Stimulated activated CD8-positive, alpha-beta memory T cell treated with anti-CD3 and anti-CD28 coated beads, Interleukin-15, amount 100 ng/mL, for 4 hours (primary cell): Measurements from ENCODE around the gene PLXND1.

Source experiments
- DNase-seq, 2 donors: peaks; one replicate each; pipeline ENCODE4 v3.0.0-alpha.2; 2020; ENCODE audit warnings: low read depth in 2 of 2

Gene PLXND1

DNA sequence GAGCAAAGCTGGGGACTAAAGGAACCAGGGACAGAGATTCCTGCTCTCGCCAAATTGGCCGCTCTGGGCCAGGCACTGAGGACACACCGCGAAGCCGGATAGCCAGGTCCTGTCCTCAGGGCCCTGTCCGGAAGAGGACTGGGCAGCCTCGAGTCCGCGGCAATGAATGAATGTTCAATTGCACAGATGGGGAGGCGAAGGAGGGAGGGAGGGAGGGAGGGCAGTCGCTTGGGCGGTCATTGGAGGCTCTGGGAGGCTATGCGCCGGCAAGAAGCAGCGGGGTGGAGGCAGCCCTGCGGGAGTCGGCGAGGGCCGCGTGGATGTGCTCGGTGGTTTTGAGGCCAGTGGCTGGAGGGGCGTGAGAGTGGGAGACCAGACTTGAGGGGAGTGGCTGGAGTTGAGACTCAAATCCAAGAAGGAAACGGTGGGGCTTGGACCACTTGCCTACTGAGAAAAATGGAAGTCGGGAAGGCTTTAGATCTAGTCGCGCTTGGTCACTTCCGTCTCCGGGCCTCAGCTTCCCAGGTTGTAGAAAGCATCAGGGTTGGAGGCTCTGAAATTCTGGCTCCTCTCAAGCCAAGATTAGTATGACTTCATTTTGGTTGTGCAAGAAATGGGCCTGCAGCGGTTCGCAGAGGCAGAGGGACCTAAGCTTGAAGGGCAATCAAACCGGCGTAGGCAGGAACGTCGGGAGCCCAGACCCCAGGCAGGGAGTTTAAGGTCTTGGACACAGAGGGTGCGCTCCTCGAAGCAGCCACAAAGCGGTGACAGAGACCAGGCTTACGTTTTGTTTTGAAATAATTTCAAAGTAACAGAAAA, 21.1 kb upstream of the PLXND1 start:
- DNase-seq = peak; percentile 31 to 34

DNA sequence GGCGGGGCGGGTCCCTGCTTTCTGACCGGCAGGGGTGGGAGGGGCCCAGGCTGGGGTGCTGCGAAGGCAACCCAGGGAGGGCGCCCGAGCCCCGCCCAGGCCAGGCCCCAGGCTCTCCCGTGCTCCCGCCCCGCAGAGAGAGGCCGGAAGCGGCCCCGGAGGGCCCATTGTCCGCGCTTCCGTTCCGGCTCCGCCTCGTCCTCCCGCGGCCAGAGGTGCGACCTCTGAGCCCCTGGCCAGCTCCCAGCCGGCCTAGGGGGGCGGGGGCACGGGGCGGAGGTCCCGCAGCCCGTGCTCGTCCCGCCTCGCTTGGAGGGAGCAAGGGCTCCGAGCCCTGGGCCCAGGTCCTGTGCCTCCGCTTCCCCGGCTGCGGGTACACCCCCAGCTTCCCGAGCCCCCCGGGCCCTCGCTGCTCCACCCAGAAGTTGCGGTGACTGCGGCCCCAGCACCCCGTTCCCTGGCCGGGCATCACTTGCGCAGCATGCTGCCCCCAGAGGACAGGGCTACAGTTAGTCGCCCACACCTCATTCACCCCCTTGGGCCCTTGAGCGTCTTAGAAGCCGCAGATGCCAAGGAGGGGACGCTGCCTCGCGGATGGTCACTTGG, 20.4 kb upstream of the PLXND1 start:
- peak; percentile 20 to 46 for DNase-seq

DNA sequence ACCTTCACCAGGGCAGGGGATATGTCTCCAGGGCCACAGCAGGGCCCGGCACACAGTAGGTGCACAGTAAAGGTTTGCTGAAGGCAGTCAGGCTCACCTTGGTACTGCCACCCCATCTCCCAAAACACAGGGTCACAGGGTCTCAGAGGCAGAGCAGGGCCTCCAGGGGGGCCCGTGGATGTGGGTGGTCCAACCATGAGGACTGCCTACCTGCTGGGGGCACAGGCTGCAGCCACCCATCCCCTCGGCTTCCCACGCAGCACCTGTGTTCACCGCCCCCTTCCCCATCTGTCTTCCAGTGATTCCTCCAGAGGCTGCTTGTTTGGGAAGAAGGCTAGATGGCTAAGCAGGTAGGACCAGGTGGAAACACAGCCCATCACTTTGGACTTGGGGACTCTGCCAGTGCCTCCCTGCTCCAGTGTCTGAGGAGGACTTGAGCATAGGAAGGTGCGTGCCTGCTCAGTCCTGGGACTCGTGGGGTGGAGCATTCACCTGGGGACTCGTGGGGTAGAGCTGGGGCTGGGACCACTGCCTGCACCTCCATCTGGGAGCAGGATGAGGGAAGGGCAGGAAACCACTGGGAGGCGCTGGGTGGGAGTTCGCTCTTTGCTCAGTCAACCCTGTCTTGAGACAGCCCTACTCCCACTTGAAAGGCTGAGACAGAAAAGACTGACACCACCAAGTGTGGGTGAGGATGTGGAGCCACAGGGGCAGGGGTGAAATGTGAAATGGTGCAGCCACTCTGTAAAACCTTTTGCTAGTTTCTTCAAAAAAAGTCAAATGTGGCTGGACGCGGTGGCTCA, 18.8 kb upstream of the PLXND1 start:
- DNase-seq = no peak

DNA sequence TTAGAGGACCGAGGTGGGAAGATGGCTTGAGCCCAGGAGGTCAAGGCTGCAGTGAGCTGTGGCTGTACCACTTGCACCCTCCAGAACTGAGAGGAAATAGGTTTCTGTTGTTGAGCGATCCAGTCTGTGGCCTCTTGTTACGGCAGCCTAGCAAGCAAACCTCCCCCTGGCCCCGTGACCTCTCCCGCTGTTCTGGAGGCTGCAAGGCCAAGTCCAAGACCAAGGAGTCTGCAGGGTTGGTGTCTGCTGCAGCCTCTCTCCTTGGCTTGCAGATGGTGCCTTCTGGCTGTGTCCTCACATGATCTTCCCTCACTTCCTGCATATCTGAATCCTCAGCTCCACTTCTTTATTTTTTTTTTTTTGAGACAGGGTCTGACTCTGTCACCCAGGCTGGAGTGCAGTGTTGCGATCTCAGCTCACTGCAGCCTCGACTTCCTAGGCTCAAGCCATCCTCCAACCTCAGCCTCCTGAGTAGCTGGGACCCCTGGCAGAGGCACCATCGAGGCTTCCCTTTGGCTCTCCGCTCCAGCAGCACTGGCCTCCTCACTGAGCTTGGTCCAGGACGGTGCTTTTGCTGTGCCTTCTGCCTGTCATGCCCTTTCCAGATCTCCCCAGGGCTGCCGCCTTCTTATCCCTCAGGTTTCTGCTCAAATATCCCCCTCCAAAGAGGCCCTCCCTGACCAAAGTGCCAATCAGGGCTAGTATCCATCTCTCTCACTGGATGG, 18.0 kb upstream of the PLXND1 start:
- DNase-seq = no peak

DNA sequence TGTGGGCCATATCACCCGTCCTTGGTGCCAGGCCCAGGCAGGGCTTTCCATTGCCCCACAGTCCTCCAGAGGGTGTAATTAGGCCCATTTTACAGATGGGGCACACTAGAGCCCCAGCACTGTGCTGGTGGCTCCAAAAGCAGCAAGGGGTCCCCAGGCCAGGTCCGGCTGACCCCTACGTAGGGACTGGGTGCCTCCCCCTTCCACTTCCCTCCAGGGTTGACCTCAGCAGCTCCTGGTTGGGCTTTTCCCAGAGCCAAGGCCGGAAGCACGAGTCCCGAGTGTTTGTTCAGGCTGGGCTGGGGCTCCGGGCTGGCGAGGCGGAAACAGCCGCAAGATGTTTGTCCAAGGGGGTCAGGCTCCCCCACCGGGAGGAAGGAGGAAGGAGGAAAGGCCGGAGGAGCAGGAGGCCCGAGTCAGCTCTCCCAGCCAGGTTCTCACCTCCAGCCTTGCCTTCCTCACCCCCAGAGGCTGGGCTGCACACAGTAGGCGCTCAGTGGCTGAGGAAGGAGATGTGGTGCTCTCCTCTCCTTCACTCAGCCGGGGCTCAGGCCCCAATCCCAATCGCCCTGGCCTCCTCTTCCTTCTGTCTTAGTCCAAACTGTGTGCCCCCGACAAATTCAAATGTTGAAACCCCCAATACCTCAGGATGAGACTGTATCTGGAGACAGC, 17.1 kb upstream of the PLXND1 start:
- no peak for DNase-seq

DNA sequence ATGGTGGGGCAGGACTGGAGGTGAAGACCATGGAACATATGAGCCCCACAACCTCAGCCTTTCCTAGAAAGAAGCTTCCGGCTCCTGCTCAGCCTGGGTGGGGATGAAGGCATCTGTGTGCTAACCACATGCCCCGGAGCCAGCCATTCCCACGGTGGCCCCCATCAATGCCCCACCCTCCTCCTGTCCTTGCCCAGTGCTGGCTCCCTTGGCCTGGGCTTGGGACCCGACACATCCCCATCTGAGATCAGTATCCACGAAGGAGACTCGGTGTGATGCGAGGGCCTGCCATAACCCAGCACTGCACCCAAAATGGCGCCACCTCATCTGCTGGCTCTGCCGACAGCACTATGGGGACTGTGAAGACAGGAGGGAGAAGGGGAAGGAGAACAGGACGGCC, 16.5 kb upstream of the PLXND1 start:
- no peak for DNase-seq

DNA sequence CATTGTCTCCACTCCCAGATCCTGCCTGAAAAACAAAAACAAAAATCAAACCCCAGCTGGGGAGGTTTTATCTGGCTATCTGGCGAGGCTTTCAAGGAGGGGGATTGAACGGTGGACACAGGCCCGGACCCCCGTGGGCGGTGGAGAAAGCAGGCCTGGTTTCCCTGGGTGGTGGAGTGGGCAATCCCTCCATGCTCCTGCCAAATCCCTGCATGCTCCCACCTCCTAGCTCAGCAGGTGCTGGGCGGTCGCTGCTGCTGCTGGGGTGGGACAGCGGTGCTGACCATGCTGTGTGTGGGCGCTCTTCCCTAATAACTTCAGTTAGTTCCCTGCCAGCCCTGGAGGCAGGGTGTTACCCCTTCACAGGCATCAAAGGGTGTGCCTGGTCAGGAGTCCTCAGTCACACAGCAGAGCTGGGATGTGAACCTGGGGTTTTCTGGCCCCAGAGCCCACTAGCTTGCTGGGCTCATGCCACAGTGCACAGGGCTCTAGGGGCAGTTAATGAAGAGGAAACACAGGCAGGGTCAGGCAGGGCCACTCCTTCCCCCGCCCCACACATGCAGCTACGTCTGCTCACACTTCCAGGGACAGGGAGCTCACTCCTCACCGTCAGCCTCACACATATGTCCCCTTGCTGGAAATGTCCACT, 15.9 kb upstream of the PLXND1 start:
- DNase-seq = no peak

DNA sequence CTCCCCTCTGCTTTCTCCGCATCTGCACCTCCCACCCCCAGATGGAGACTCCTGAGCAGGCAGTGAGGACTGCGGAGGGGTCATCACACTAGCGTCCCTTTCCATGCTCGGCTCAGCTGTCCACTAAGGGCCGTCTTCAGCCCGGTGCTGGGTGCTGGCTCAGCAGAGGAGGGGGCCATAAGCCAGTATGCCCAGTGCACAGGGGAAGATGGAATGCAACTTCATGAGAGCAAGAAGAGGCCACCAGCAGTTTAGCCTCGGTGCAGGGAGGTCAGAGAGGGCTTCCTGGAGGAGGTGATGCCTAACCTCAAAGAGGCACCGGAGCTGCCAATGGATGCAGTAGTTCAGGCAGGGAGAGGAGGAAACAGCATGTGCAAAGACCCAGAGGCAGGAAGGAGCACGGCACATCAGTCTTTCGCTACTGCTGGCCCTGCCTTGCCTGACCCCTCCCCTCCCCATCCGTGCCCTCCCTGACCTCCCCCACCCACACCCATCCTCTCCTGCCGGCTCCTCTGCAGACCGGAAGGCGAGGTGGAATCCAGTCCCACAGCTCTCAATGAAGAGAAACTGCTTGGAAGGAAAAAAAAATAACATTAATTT, 15.2 kb upstream of the PLXND1 start:
- DNase-seq = no peak

DNA sequence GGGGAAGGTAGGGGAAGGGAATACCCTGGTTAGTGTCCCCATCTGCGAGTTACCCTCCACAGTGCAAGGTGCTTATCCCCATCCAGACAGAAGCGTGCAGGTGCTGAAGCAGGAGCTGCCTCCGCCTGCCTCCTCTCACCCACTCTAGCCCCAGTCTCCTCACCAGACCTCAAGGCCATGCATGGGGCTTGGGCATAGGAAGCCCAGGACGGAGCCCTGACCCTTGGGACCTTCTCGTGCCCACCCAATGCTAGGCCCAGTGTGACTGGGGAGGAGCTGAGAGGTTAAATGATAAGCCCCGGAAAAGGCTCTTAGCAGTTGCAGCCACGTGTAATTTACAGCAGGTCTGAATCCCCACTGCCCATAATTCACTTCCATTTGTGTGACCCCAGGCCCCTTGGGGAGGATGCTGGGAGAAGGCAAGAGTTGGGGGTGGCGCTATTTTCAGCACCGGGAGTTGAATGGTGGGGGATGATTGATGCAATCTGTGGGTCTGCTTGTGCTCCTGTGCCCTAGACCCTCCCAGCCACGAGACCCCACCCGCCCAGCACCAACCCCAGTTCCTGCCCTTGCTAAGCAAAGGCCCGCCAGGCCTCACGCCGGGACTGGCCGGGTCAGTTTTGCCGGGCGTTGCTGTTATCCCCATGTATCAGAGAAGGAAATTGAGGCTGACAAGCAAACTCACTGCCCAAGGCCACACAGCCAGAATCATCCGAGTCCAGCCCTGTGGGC, 14.5 kb upstream of the PLXND1 start:
- DNase-seq = no peak

DNA sequence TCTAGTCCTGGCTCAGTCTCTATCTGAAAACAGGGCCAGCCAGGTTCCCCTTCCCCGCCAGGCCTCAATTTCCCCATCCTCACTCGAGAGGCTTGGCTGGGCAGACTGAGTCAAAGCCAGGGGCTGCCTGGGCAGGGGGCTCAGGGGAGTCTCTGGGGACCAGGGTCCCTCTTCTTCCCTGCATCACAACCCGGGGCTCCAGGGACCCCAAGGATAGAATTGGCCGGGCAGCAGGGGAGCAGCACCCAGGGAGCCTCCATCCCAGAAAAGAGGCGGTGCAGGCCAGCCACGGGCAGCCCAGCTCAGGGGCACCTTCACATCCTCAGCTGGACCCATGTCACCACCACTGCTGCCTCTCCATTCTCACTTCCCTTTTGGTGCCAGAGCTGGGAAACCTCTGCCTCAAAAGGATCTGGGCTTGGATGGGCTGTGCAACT, 13.3 kb upstream of the PLXND1 start:
- no peak for DNase-seq

DNA sequence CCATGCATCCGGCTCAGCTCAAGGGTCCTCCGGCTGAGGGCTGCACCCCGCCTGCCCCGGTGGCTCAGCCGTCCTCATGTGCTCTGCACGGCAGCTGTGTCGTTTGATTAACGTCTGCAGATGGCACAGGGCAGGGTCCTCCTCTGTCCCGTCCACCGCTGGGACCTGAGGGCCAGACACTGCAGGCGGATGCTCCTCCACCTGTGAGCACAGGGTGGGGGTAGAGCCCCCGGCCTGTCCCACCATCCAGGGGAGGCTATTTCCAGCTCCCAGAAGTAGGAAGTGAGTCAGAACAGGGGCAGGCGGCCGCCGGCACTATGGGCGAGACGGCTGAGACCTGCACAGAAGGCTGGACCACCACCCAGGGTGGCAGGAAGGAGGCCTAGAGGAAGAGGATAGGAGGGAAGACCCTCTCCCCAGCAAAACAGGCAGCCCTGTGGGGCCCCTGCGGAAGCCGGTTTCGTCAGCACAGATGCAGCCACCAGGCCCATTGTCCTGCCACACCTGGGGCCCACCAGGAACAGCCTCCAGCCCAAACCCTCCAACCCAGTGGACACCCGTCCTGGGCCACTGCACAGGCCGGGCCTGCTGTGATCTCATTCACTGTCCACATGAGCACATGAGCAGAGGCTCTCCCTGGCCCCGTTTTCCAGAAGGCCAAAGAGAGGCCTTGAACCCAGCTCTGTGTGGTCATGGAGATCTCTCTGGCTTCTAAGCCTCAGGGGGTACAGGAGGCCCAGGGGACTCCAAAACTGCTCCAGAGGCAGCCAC, 12.6 kb upstream of the PLXND1 start:
- no peak for DNase-seq

DNA sequence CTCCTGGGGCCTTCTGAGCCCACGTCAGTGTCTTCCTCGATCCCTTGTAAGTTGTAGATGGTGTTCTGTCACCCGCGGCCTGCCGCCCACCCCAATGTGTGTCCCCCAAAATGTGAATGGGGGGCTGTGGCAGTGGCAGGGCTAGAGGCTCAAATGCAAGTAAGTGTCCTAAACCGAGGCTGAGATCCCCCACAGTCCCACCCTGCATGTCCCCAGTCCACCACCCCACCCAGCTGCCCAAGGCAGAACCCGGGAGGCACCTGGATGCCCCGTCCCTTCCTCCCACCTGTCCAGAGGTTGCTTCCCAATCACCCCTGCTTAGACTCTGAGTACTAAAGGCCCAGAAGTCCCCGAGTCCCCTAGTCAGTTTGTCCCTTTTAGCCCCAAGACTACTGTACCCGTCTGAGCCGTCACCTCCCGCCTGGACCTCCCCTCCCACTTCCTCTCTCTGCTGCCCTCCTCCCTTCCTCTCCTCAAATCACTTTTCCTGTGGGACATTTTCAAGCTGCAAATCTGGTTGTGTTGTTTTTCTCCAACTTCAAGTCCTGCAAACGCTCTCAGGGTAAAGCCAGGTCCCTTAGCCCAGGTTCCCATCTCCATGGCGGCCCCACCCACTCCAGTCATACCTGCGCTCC, 11.8 kb upstream of the PLXND1 start:
- DNase-seq = no peak

DNA sequence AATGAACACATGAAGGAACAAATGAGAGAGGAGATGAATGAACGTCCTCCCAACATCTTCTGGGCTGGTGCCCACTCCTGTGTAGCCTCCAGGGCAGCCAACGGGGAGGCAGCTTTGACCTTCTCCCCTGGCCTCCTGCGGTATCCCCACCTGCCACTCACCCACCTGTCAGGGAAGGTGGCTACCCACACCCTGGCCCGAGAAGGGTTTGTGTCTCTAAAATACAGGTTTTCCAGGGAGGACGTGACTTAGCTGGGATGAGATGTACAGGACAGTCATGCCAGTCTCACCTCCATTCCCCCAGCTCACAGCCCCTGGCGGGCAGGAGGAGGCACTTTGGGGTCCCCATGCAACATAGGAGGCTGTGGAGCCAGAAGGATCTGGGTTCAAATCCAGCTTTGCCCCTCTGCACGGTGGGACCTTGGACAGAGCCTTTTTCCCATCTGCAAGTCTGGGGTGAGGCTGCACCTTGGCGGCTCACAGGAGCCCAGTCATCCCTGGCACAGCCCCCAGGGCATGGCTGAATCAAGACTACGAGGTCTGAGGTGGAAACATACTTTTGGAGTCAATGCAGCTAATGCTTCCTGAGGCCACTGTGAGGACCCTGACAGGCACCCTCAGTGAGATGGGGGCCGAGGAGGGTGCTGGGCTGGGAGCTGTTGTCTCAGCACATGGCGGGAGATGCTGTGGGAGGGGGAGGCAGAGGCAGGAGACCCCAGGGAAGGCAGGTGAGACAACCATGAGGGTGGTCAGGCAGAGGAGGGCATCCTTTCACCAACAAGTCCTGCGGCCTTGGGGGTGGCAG, 11.1 kb upstream of the PLXND1 start:
- DNase-seq = no peak

DNA sequence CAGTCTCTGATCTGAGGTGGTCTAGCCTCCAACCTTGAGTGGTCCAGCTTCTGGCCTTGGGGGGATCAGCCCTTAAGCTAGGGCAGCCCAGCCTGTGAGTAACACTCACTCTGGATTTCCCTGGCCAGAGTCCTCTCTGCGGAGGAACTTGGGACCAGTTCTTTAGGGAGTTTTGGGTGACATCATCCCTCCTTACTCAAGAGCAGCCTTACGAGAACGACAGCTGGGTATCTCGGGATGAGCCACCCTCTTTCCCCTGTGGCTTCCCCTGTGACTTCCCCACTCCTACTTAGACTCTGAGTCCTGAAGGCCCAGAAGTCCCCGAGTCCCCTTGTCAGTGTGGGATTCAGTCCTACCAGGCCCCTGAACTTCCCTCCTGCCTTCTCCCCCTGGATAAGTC, 10.2 kb upstream of the PLXND1 start:
- DNase-seq = no peak

DNA sequence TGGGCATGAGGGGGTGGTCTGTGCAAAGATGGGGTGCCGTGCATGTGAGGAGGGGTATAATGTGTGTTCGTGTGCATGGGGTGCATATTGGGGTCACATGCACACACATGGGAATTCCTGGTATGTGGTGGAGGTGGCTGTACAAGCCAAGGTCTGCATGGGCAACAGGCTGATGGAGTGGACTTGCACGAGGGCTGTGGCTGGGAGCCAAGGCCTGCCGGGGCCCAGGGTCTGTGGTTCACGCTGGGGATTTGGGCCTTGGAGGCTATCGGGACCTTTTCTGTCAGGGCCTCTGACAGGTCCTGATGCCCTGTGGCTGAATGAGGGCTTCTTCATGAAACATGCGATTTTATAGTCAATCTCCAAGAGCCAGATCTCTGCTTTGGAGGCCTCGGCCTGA, 9.8 kb upstream of the PLXND1 start:
- DNase-seq = no peak

DNA sequence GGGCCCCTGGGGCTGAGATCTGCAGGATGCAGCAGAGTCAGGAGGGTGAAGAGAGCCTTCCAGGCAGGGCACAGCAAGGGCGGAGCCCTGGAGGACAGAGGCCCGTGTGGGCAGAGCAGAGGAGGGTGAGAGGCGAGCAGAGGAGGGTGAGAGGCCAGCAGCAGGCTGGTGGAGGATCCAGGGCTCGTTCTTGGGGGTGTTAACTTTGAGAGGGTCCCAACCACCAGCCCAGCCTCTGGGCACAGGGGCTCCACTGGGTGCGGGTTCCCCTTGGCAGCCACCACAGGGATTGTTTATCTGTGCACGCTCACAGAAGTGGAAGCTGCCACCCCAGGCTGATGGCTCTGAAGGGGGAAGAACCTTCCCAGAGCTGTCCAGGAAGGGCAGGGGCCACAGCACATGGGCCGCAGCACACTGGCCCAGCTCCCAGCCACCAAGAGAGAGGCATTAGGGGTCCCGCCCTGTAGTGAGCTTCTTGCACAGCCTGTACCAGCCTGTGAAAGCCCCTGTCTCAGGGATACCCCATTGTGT, 9.3 kb upstream of the PLXND1 start:
- DNase-seq = no peak

DNA sequence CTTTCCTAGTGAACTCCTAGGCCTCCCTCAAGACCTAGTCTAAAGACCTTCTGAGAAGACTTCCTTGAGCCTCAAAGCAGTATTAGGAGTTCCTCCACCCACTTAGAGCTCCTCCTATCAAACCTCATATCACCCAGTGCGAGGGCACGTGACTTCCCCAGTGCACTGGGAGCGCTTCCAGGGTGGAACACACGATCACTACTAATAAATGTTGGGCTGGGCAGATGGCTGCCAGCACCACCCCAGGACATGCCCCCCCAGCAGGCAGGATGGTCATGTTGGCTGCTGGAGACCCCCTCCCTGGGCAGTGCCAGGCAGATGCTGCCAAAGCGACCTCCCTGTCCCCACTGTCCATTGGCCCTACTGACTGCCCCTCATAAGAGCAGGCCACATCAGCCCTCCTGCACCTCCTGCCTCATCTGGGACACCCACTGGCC, 8.5 kb upstream of the PLXND1 start:
- DNase-seq = no peak
